Panc1 (cell line): Measurements from ENCODE around the gene ADK. TPM values are rescaled to one million over a fixed set of nuclear protein-coding genes. Genes with fewer than 3 reads are reported as not detected.

Experiments used
- ATAC-seq: fragments of 200-7000 bp; cut with Tn5 transposase; 2 replicates; pipeline ENCODE4 v1.9.1; 2020; ENCODE audit warnings: mild to moderate bottlenecking, moderate library complexity
- BruUV-seq: library from RNA; stranded (reverse); fragments of 400-500 nt; replicated peaks from 2 replicates; lab custom pipeline; 2021; lab: Mats Ljungman, UMichigan
- CTCF ChIA-PET: fragments of 300-600 bp; sonication (Branson Sonifier 250); formaldehyde crosslinking; loops from one replicate; lab custom pipeline; 2022; ENCODE audit warnings: antibody characterized with exemption; lab: Charles Lee
- POLR2A ChIA-PET: fragments of 300-600 bp; sonication (Branson Sonifier 250); formaldehyde crosslinking; loops from one replicate; lab custom pipeline; 2022; ENCODE audit warnings: antibody characterized with exemption; lab: Charles Lee
- DNase-seq: peaks from one replicate; pipeline ENCODE4 v3.0.0-alpha.2; 2010; ENCODE audit warnings: low read depth, low spot score
- H3K27ac ChIP-seq: 2 replicates; pipeline ENCODE4 v1.5.1; 2011; ENCODE audit warnings: mild to moderate bottlenecking, low read length, inconsistent platforms
- H3K27me3 ChIP-seq: fragments of 200-500 bp; sonication (Bioruptor generic); 2 replicates; pipeline ENCODE4 v1.6.0; 2014; ENCODE audit warnings: low read length, inconsistent platforms; ENCODE audit not compliant: control insufficient read depth, insufficient read depth
- H3K36me3 ChIP-seq: fragments of 200-500 bp; sonication (Bioruptor generic); 2 replicates; pipeline ENCODE4 v1.5.1; 2014; ENCODE audit warnings: inconsistent platforms, mild to moderate bottlenecking, low read length, moderate library complexity; ENCODE audit not compliant: control insufficient read depth, insufficient read depth
- H3K4me1 ChIP-seq: 2 replicates; pipeline ENCODE4 v1.5.1; 2011; ENCODE audit warnings: inconsistent platforms, mild to moderate bottlenecking, low read length, moderate library complexity; ENCODE audit not compliant: control insufficient read depth, insufficient read depth
- H3K4me3 ChIP-seq, 2 experiments: 2 replicates each; pipeline ENCODE4 v1.5.1; 2011 to 2012; ENCODE audit warnings: low read depth in 2 of 2, low read length in 2 of 2, mild to moderate bottlenecking in 2 of 2, inconsistent platforms in 1 of 2, moderate library complexity in 1 of 2
- H3K9me3 ChIP-seq: fragments of 200-500 bp; sonication (Bioruptor generic); 2 replicates; pipeline ENCODE4 v1.5.1; 2014; ENCODE audit warnings: low read depth, mild to moderate bottlenecking, inconsistent platforms, low read length, moderate library complexity; ENCODE audit not compliant: control insufficient read depth, insufficient read depth
- POLR2AphosphoS5 ChIP-seq: IDR thresholded peaks from 2 replicates; pipeline ENCODE4 v1.6.1; 2012; ENCODE audit warnings: mild to moderate bottlenecking, low read depth, low read length, moderate library complexity
- SIN3A ChIP-seq: IDR thresholded peaks from 2 replicates; pipeline ENCODE4 v1.6.1; 2012; ENCODE audit warnings: low read depth, mild to moderate bottlenecking, low read length, moderate library complexity, borderline replicate concordance; ENCODE audit not compliant: insufficient read depth
- TCF7L2 ChIP-seq: IDR thresholded peaks from 2 replicates; pipeline ENCODE4 v1.6.1; 2011; ENCODE audit warnings: mild to moderate bottlenecking, low read depth, low read length, inconsistent platforms
- in situ Hi-C: cut with HindIII; loops from 2 replicates; pipeline ENCODE4 v1.10.0; 2016; ENCODE audit warnings: low sequenced_read_pairs, low pct_unique_long_range_greater_than_20kb
- intact Hi-C: fragments of 100-400 bp; cut with micrococcal nuclease; formaldehyde crosslinking; loops from one replicate; pipeline ENCODE4 v1.10.0; 2022; ENCODE audit not compliant: unreplicated experiment
- total RNA-seq: library from RNA; stranded (reverse); gene quantifications from one replicate; pipeline ENCODE4 v1.2.1, GENCODE V29; 2021; ENCODE audit not compliant: unreplicated experiment
- TF ChIP-seq, protein P1 (sequence below), 2 experiments: IDR thresholded peaks; 2 replicates each; pipeline ENCODE4 v1.6.1; 2011 to 2012; ENCODE audit warnings: low read depth in 2 of 2, control low read depth in 1 of 2, low read length in 1 of 2, mild to moderate bottlenecking in 1 of 2, moderate library complexity in 1 of 2; ENCODE audit not compliant: insufficient read depth in 1 of 2
- TF ChIP-seq, protein P2 (sequence below): fragments of 450-650 bp; IDR thresholded peaks from 2 replicates; pipeline ENCODE4 v1.5.1; 2017; ENCODE audit warnings: mild to moderate bottlenecking

The ADK gene
- total RNA-seq, 1 experiment from 2014 or later, result 64.5 TPM

DNA sequence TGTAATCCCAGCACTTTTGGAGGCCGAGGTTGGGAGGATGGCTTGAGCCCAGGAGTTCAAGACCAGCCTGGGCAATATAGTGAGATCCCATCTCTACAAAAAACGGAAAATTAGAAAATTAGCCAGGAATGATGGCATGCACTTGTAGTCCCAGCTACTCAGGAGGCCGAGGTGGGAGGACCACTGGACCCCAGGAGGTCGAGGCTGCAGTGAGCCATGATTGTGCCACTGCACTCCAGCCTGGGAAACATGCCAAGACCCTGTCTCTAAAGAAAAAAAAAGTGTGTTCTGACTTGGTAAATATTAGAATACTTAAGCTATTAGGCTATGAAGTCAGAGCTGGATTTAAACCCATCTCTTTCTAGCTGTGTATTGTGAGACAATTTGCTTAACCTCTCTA lies 594.4 kb downstream of the ADK start:
- H3K4me1 ChIP-seq, result no peaks in the 10 kb centered on the region
- in situ Hi-C loops (no loop called here), intact Hi-C loops (no loop called here)
- H3K36me3 ChIP-seq, result no peaks in the 10 kb centered on the region
- POLR2A ChIA-PET, result no interaction called here
- H3K27me3 ChIP-seq, result no peaks in the 10 kb centered on the region
- DNase-seq, result no peak
- no peaks in the 10 kb centered on the region for H3K9me3 ChIP-seq
- no peak overlapping the region for H3K27ac ChIP-seq
- CTCF ChIA-PET, result no interaction called here
- ATAC-seq, result no peak
- H3K4me3 ChIP-seq, result no peak overlapping the region
- no TSS peak for BruUV-seq
- no peak for TF ChIP-seq SIN3A

DNA sequence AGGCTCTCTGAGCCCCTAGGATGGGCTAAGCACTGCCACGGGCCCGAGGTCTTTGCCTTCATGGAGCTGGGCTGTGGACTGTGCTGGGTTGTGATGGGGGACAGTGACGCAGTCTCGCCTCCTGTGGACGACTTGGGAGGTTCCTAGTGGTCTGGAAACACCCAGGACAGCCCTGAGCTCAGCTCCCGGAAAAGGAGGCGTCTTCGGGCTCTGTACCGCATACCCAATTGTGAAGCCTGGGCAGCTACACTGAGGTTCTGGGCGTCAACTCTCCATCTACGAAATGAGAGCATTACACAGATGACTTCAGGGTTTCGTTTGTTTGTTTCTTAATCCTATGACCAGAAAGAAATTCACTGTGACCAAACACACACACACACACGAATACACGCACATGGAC lies 595.8 kb downstream of the ADK start:
- Histone ChIP-seq H3K27ac (no peak overlapping the region), H3K4me1 (no peaks in the 10 kb centered on the region), H3K36me3 (no peaks in the 10 kb centered on the region), H3K4me3 (no peak overlapping the region), H3K9me3 (no peaks in the 10 kb centered on the region), H3K27me3 (no peaks in the 10 kb centered on the region)
- ATAC-seq, result no peak; the same call in 1 of the 2 replicates
- intact Hi-C loops (no loop called here), in situ Hi-C loops (no loop called here)
- BruUV-seq, result no TSS peak
- no peak for TF ChIP-seq SIN3A
- TF ChIP-seq, protein P1, sequence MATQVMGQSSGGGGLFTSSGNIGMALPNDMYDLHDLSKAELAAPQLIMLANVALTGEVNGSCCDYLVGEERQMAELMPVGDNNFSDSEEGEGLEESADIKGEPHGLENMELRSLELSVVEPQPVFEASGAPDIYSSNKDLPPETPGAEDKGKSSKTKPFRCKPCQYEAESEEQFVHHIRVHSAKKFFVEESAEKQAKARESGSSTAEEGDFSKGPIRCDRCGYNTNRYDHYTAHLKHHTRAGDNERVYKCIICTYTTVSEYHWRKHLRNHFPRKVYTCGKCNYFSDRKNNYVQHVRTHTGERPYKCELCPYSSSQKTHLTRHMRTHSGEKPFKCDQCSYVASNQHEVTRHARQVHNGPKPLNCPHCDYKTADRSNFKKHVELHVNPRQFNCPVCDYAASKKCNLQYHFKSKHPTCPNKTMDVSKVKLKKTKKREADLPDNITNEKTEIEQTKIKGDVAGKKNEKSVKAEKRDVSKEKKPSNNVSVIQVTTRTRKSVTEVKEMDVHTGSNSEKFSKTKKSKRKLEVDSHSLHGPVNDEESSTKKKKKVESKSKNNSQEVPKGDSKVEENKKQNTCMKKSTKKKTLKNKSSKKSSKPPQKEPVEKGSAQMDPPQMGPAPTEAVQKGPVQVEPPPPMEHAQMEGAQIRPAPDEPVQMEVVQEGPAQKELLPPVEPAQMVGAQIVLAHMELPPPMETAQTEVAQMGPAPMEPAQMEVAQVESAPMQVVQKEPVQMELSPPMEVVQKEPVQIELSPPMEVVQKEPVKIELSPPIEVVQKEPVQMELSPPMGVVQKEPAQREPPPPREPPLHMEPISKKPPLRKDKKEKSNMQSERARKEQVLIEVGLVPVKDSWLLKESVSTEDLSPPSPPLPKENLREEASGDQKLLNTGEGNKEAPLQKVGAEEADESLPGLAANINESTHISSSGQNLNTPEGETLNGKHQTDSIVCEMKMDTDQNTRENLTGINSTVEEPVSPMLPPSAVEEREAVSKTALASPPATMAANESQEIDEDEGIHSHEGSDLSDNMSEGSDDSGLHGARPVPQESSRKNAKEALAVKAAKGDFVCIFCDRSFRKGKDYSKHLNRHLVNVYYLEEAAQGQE (IDR thresholded peaks at IDR 0.05; ENCODE audit: insufficient read depth in 1 of 2, low read depth in 2 of 2, low read length in 1 of 2), result no peak
- TF ChIP-seq POLR2AphosphoS5, result no peak
- TF ChIP-seq TCF7L2, result no peak
- TF ChIP-seq, protein P2, sequence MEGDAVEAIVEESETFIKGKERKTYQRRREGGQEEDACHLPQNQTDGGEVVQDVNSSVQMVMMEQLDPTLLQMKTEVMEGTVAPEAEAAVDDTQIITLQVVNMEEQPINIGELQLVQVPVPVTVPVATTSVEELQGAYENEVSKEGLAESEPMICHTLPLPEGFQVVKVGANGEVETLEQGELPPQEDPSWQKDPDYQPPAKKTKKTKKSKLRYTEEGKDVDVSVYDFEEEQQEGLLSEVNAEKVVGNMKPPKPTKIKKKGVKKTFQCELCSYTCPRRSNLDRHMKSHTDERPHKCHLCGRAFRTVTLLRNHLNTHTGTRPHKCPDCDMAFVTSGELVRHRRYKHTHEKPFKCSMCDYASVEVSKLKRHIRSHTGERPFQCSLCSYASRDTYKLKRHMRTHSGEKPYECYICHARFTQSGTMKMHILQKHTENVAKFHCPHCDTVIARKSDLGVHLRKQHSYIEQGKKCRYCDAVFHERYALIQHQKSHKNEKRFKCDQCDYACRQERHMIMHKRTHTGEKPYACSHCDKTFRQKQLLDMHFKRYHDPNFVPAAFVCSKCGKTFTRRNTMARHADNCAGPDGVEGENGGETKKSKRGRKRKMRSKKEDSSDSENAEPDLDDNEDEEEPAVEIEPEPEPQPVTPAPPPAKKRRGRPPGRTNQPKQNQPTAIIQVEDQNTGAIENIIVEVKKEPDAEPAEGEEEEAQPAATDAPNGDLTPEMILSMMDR, result no peak
- ChIA-PET POLR2A (no interaction called here), CTCF (no interaction called here)
- no peak for DNase-seq

DNA sequence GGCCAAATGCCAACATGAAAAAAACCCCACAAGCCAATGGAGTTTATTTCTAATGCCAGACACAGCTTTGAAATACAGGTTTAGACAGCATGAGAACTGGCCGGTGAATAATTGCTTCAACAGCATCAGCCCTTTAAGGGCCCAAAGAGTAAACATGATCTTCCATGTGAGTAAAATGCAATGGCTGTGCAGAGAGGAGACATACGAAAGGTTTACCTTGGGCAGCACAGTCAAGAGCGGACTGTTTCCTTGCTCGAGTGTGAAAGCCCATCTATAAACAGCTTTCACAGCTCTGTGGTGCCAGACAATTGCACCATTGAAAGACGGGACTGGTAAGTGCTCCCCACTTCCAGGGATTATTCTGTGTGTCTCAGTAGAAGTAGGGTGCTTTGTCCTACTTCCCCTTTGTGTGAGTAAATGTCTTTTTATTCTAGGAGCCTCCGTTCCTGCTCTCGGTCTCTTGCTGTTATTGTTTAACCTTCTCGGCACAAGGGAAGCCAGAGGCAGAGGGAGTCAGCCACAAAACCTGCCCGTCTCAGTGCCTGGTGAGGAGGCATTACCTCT lies 597.5 kb downstream of the ADK start:
- Histone ChIP-seq H3K36me3 (no peaks in the 10 kb centered on the region), H3K27ac (no peak overlapping the region), H3K9me3 (no peaks in the 10 kb centered on the region), H3K27me3 (no peaks in the 10 kb centered on the region), H3K4me3 (no peak overlapping the region), H3K4me1 (no peaks in the 10 kb centered on the region)
- no peak for ATAC-seq
- ChIA-PET CTCF (no interaction called here), POLR2A (interaction anchor here (0.6 kb wide), 1 partner anchor 74 kb away, joined by 3 read pairs; no protein-coding TSS in a partner anchor)
- TF ChIP-seq, protein P1 (IDR thresholded peaks at IDR 0.05; ENCODE audit: insufficient read depth in 1 of 2, low read depth in 2 of 2, low read length in 1 of 2), result no peak
- TF ChIP-seq TCF7L2, result no peak
- TF ChIP-seq, protein P2, result no peak
- TF ChIP-seq SIN3A, result no peak
- no peak for TF ChIP-seq POLR2AphosphoS5
- no TSS peak for BruUV-seq
- no peak for DNase-seq
- in situ Hi-C loops, result no loop called here
- intact Hi-C loops, result no loop called here
